H9 (cell line): ENCODE data around the gene IGFLR1. TPM values are rescaled to one million over a fixed set of nuclear protein-coding genes. Genes with fewer than 3 reads are reported as not detected.
A peak's percentile ranks its signal among the peaks of the same experiment; 100 is the strongest.

Experiments
- DNase-seq: peaks from one replicate; pipeline ENCODE4 v3.0.0-alpha.2; 2017
- H2AFZ ChIP-seq: one replicate; pipeline ENCODE4 v1.6.1; 2013; ENCODE audit warnings: mild to moderate bottlenecking, low read length, control low read depth, moderate library complexity
- H2AK5ac ChIP-seq: 2 replicates; pipeline ENCODE4 v1.6.1; 2013; ENCODE audit warnings: low read length, control low read depth, mixed read lengths; ENCODE audit not compliant: insufficient read length
- H2BK120ac ChIP-seq: one replicate; pipeline ENCODE4 v1.6.1; 2013; ENCODE audit warnings: low read depth, mild to moderate bottlenecking, low read length, control low read depth, inconsistent platforms; ENCODE audit not compliant: poor library complexity, severe bottlenecking
- H2BK12ac ChIP-seq: 2 replicates; pipeline ENCODE4 v1.6.1; 2013; ENCODE audit warnings: low read length, control low read depth, mixed read lengths, low read depth; ENCODE audit not compliant: insufficient read length
- H2BK15ac ChIP-seq: 2 replicates; pipeline ENCODE4 v1.6.1; 2013; ENCODE audit warnings: low read depth, low read length, control low read depth
- H2BK20ac ChIP-seq: one replicate; pipeline ENCODE4 v1.6.1; 2013; ENCODE audit warnings: low read depth, mild to moderate bottlenecking, low read length, control low read depth, inconsistent platforms; ENCODE audit not compliant: poor library complexity, severe bottlenecking
- H2BK5ac ChIP-seq: 2 replicates; pipeline ENCODE4 v1.6.1; 2013; ENCODE audit warnings: low read length, control low read depth, mixed read lengths; ENCODE audit not compliant: insufficient read length
- H3K14ac ChIP-seq: 2 replicates; pipeline ENCODE4 v1.6.1; 2013; ENCODE audit warnings: low read length, control low read depth; ENCODE audit not compliant: insufficient read depth
- H3K18ac ChIP-seq: 2 replicates; pipeline ENCODE4 v1.6.1; 2013; ENCODE audit warnings: low read depth, mild to moderate bottlenecking, mixed read lengths, low read length, control low read depth; ENCODE audit not compliant: insufficient read length
- H3K23ac ChIP-seq: 2 replicates; pipeline ENCODE4 v1.6.1; 2013; ENCODE audit warnings: low read length, control low read depth, mixed read lengths, low read depth; ENCODE audit not compliant: insufficient read length
- H3K23me2 ChIP-seq: 2 replicates; pipeline ENCODE4 v1.6.1; 2013; ENCODE audit warnings: low read depth, mild to moderate bottlenecking, mixed read lengths, low read length, control low read depth; ENCODE audit not compliant: insufficient read length, poor library complexity, severe bottlenecking
- H3K27ac ChIP-seq: 2 replicates; pipeline ENCODE4 v1.5.1; 2013; ENCODE audit warnings: low read length, control low read depth, mixed read lengths, low read depth; ENCODE audit not compliant: insufficient read length
- H3K27me3 ChIP-seq: 2 replicates; pipeline ENCODE4 v1.6.1; 2013; ENCODE audit warnings: low read length, control low read depth, inconsistent platforms; ENCODE audit not compliant: insufficient read depth
- H3K4ac ChIP-seq: 2 replicates; pipeline ENCODE4 v1.6.1; 2013; ENCODE audit warnings: low read depth, mild to moderate bottlenecking, control low read depth, inconsistent platforms, low read length, moderate library complexity
- H3K4me1 ChIP-seq: 2 replicates; pipeline ENCODE4 v1.6.1; 2013; ENCODE audit warnings: low read length, control low read depth, inconsistent platforms; ENCODE audit not compliant: insufficient read depth
- H3K4me2 ChIP-seq: 2 replicates; pipeline ENCODE4 v1.6.1; 2013; ENCODE audit warnings: low read length, control low read depth, mixed read lengths; ENCODE audit not compliant: insufficient read length, insufficient read depth
- H3K56ac ChIP-seq: 2 replicates; pipeline ENCODE4 v1.6.1; 2013; ENCODE audit warnings: low read depth, mild to moderate bottlenecking, mixed read lengths, low read length, control low read depth; ENCODE audit not compliant: insufficient read length
- H3K79me1 ChIP-seq: 2 replicates; pipeline ENCODE4 v1.6.1; 2013; ENCODE audit warnings: low read depth, mild to moderate bottlenecking, moderate library complexity, low read length, control low read depth, inconsistent platforms; ENCODE audit not compliant: insufficient read depth, poor library complexity, severe bottlenecking
- H3K79me2 ChIP-seq: 2 replicates; pipeline ENCODE4 v1.6.1; 2013; ENCODE audit warnings: low read length, control low read depth, inconsistent platforms; ENCODE audit not compliant: insufficient read depth
- H3K9ac ChIP-seq: 2 replicates; pipeline ENCODE4 v1.6.1; 2013; ENCODE audit warnings: low read length, control low read depth, mixed read lengths; ENCODE audit not compliant: insufficient read length; ENCODE audit errors: extremely low read depth
- H3K9me3 ChIP-seq: one replicate; pipeline ENCODE4 v1.6.1; 2013; ENCODE audit warnings: low read depth, low read length, inconsistent platforms; ENCODE audit not compliant: control insufficient read depth
- H3T11ph ChIP-seq: one replicate; pipeline ENCODE4 v1.6.1; 2013; ENCODE audit warnings: mild to moderate bottlenecking, low read length, control low read depth, inconsistent platforms
- H4K20me1 ChIP-seq: one replicate; pipeline ENCODE4 v1.6.1; 2013; ENCODE audit not compliant: control insufficient read depth, insufficient read length, insufficient read depth
- H4K5ac ChIP-seq: 2 replicates; pipeline ENCODE4 v1.6.1; 2013; ENCODE audit warnings: low read depth, mild to moderate bottlenecking, mixed read lengths, low read length, control low read depth; ENCODE audit not compliant: insufficient read length
- H4K8ac ChIP-seq: replicated peaks from 2 replicates; pipeline ENCODE4 v1.6.1; 2013; ENCODE audit warnings: low read length, control low read depth, mixed read lengths, low read depth; ENCODE audit not compliant: insufficient read length
- H4K91ac ChIP-seq: 2 replicates; pipeline ENCODE4 v1.6.1; 2013; ENCODE audit warnings: low read depth, mild to moderate bottlenecking, moderate library complexity, mixed read lengths, low read length, control low read depth; ENCODE audit not compliant: insufficient read length
- H3K27ac Mint-ChIP-seq, 3 experiments: 2 replicates in 2 of 3; 3 replicates in 1 of 3; pipeline ENCODE4 v1.8.0; 2020 to 2021; ENCODE audit warnings: mixed read lengths in 3 of 3, mild to moderate bottlenecking in 1 of 3, moderate library complexity in 1 of 3
- H3K27me3 Mint-ChIP-seq: 2 replicates; pipeline ENCODE4 v1.8.0; 2021; ENCODE audit warnings: low read depth, mild to moderate bottlenecking, moderate library complexity, mixed read lengths
- H3K36me3 Mint-ChIP-seq, 3 experiments: 2 replicates in 2 of 3; 3 replicates in 1 of 3; pipeline ENCODE4 v1.8.0; 2020 to 2021; ENCODE audit warnings: low read depth in 3 of 3, mixed read lengths in 3 of 3; ENCODE audit not compliant: insufficient read depth in 1 of 3
- H3K4me1 Mint-ChIP-seq, 2 experiments: 2 replicates each; pipeline ENCODE4 v1.8.0; 2020; ENCODE audit warnings: mixed read lengths in 2 of 2
- H3K4me3 Mint-ChIP-seq, 2 experiments: 2 replicates in 1 of 2; 3 replicates in 1 of 2; pipeline ENCODE4 v1.8.0; 2020 to 2021; ENCODE audit warnings: mild to moderate bottlenecking in 2 of 2, mixed read lengths in 2 of 2, moderate library complexity in 1 of 2
- H3K9me3 Mint-ChIP-seq, 2 experiments: 2 replicates in 1 of 2; 3 replicates in 1 of 2; pipeline ENCODE4 v1.8.0; 2020; ENCODE audit warnings: mild to moderate bottlenecking in 2 of 2, mixed read lengths in 2 of 2, moderate library complexity in 1 of 2
- WGBS: extraction: QIAGEN DNeasy Blood & Tissue Kit; methylation state at CpG from one replicate; pipeline ENCODE4 v1.1.7; 2013; ENCODE audit warnings: missing lambda C conversion rate, low lambda C conversion rate, mixed read lengths; ENCODE audit not compliant: insufficient read length; ENCODE audit errors: extremely low coverage; 5-methylcytosine and 5-hydroxymethylcytosine counted together
- total RNA-seq: library from RNA; stranded (reverse); gene quantifications from 2 replicates; pipeline ENCODE4 v1.2.1, GENCODE V29; 2021
- TF ChIP-seq, protein P1 (sequence below): fragments of 200-600 bp; sonication (generic); conservative IDR thresholded peaks from 3 replicates; pipeline ENCODE4 v1.8.0; 2021; ENCODE audit warnings: antibody characterized with exemption, mild to moderate bottlenecking

IGFLR1 gene
- total RNA-seq, 1 experiment from 2014 or later = 2.9 TPM

DNA sequence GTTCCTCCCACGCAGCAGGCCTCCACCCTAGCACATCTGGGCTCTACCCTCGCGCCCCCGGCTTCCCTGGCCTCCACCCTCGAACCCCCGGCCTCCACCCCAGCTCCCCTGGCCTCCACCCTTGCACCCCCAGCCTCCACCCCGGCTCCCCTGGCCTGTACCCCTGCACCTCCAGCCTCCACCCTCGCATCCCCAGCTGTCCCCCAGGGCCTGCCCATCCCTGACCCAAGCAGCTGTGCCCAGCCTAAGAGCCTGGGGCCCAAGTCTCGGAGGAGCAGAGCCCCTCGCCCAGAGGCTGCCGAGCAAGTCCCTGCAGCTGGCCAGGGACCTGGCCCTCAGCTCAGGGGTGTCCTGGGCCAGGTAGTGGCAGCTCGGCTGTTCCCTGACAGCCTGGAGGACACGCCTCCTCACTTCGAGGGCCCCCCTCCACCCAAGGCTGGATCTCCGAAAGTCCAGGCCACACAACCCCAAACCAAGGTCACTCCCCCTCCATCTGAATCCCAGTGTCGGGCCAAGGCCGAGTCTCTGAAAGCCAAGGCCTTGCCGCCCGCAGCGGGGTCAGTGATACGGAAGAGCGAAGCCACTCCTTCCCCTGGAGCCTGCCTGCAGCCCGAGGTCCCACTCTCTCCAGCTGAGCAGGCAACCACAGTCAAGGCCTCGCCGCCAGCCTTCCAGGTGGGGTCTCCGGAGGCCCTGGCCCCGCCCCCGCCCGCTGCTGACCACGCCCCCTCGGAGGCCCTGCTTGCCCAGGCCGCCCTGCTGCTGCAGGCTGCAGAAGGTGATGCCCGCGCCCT lies 25.2 kb upstream of the IGFLR1 start:
- Histone ChIP-seq H4K8ac (no peak overlapping the region), H3K4me2 (no peak overlapping the region), H2AFZ (no peak overlapping the region), H3K14ac (no peak overlapping the region), H3K56ac (no peak overlapping the region), H3K9ac (no peak overlapping the region), H2BK15ac (no peak overlapping the region), H3K4ac (no peak overlapping the region), H2BK120ac (no peak overlapping the region), H3T11ph (no peak overlapping the region), H4K91ac (no peak overlapping the region), H3K79me2 (no peaks in the 10 kb centered on the region), H2AK5ac (no peak overlapping the region), H2BK12ac (no peak overlapping the region), H2BK20ac (no peak overlapping the region), H2BK5ac (no peak overlapping the region), H4K5ac (no peak overlapping the region), H3K79me1 (no peaks in the 10 kb centered on the region), H3K18ac (no peak overlapping the region), H3K4me1 (no peaks in the 10 kb centered on the region), H3K27ac (no peak overlapping the region), H3K9me3 (no peaks in the 10 kb centered on the region), H3K23ac (no peak overlapping the region), H3K23me2 (no peaks in the 10 kb centered on the region), H3K27me3 (no peaks in the 10 kb centered on the region), H4K20me1 (no peaks in the 10 kb centered on the region)
- Mint-ChIP-seq H3K27ac (peak overlapping the region; percentile 39 to 61 (median 40); a peak in 2 of 7 replicates), H3K4me1 (peaks cover 7 to 8% of the 10 kb centered on the region in 2 experiments), H3K4me3 (peak overlapping the region in 1 of 2 experiments; percentile 61; a peak in 2 of 5 replicates), H3K36me3 (peaks cover 4 to 31% (median 28%) of the 10 kb centered on the region in 3 experiments), H3K9me3 (no peaks in the 10 kb centered on the region), H3K27me3 (peaks cover 11% of the 10 kb centered on the region)
- TF ChIP-seq, protein P1, sequence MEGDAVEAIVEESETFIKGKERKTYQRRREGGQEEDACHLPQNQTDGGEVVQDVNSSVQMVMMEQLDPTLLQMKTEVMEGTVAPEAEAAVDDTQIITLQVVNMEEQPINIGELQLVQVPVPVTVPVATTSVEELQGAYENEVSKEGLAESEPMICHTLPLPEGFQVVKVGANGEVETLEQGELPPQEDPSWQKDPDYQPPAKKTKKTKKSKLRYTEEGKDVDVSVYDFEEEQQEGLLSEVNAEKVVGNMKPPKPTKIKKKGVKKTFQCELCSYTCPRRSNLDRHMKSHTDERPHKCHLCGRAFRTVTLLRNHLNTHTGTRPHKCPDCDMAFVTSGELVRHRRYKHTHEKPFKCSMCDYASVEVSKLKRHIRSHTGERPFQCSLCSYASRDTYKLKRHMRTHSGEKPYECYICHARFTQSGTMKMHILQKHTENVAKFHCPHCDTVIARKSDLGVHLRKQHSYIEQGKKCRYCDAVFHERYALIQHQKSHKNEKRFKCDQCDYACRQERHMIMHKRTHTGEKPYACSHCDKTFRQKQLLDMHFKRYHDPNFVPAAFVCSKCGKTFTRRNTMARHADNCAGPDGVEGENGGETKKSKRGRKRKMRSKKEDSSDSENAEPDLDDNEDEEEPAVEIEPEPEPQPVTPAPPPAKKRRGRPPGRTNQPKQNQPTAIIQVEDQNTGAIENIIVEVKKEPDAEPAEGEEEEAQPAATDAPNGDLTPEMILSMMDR = no peak
- WGBS = no CpG with 5 or more reads among the region's 34 CpGs
- DNase-seq = peak; percentile 96
